HG03066 (cell line): Measurements from ENCODE around the gene ZNF503.
A peak's percentile ranks its signal among the peaks of the same experiment; 100 is the strongest.

Source experiments
- ATAC-seq: cut with Tn5 transposase; IDR thresholded peaks from one replicate; pipeline ENCODE4 v1.9.1; 2021; ENCODE audit warnings: low read depth; ENCODE audit not compliant: unreplicated experiment

Gene ZNF503

GRCh38 chr10:75432176-75432575 is 30.6 kb upstream of the ZNF503 start:
- no peak for ATAC-seq

- ATAC-seq: peak; percentile 61
Observed at GRCh38 chr10:75431180-75432111, 29.9 kb upstream of the ZNF503 start, which contains the start of gene LRMDA. Gene LRMDA (plus strand): TSS chr10:75431624.

GRCh38 chr10:75430000-75430763 is 28.6 kb upstream of the ZNF503 start:
- no peak for ATAC-seq

- ATAC-seq: no peak
Observed at GRCh38 chr10:75429159-75429827, 27.7 kb upstream of the ZNF503 start.

GRCh38 chr10:75428434-75429158 is 27.0 kb upstream of the ZNF503 start:
- no peak for ATAC-seq

- no peak for ATAC-seq
Observed at GRCh38 chr10:75427951-75428350, 26.4 kb upstream of the ZNF503 start.

- no peak for ATAC-seq
Observed at GRCh38 chr10:75426880-75427279, 25.3 kb upstream of the ZNF503 start.

GRCh38 chr10:75425291-75426079 is 23.9 kb upstream of the ZNF503 start:
- ATAC-seq: no peak

- ATAC-seq: no peak
Observed at GRCh38 chr10:75424571-75424970, 23.0 kb upstream of the ZNF503 start.

- ATAC-seq: no peak
Observed at GRCh38 chr10:75422913-75423312, 21.3 kb upstream of the ZNF503 start.

GRCh38 chr10:75418712-75419111 is 17.1 kb upstream of the ZNF503 start:
- ATAC-seq: no peak

- no peak for ATAC-seq
Observed at GRCh38 chr10:75418293-75418692, 16.7 kb upstream of the ZNF503 start.

- no peak for ATAC-seq
Observed at GRCh38 chr10:75417522-75417927, 16.0 kb upstream of the ZNF503 start.

- no peak for ATAC-seq
Observed at GRCh38 chr10:75414527-75414926, 13.0 kb upstream of the ZNF503 start.

- ATAC-seq: no peak
Observed at GRCh38 chr10:75410132-75411005, 8.8 kb upstream of the ZNF503 start.

- peak; percentile 41 for ATAC-seq
Observed at GRCh38 chr10:75408911-75409885, 7.6 kb upstream of the ZNF503 start.

- no peak for ATAC-seq
Observed at GRCh38 chr10:75408509-75408875, 6.9 kb upstream of the ZNF503 start.
